Cardiac septum (tissue), 1 donor: ENCODE measurements around the gene UBXN2A. TPM values are rescaled to one million over a fixed set of nuclear protein-coding genes. Genes with fewer than 3 reads are reported as not detected.

Experiments used
- total RNA-seq: library from RNA; stranded (reverse); fragmentation: NEBNext Ultra II Directional; extraction: Animal tissue kit (Norgen Biotek cat#: 25700); gene quantifications from one replicate; pipeline ENCODE4 v1.2.1, GENCODE V29; 2021
- donor health status: DM: no; HTN: no; CAD: no.

Gene UBXN2A
- total RNA-seq, 1 donor from 2014 or later = 22.4 TPM

Other genes with a start within 250 kb of the UBXN2A start
- 14.3 TPM for gene ATAD2B, start 13.3 kb upstream of the UBXN2A start, total RNA-seq
- gene MFSD2B, start 69.6 kb downstream of the UBXN2A start, total RNA-seq = not detected
- 4.4 TPM for gene WDCP, start 106.9 kb downstream of the UBXN2A start, total RNA-seq
- gene FKBP1B, start 109.3 kb downstream of the UBXN2A start, total RNA-seq = 2.0 TPM
- gene SF3B6, start 135.9 kb downstream of the UBXN2A start, total RNA-seq = 53.1 TPM
- 8.3 TPM for gene TP53I3, start 144.4 kb downstream of the UBXN2A start, total RNA-seq
- gene PFN4, start 182.9 kb downstream of the UBXN2A start, total RNA-seq = 1.0 TPM
- 30.5 TPM for gene FAM228B, start 183.0 kb downstream of the UBXN2A start, total RNA-seq
- gene FAM228A, start 234.6 kb downstream of the UBXN2A start, total RNA-seq = 0.35 TPM